SW 1271 (cell line): ENCODE data around the gene DCST2.

ENCODE experiments used
- DNase-seq, 2 experiments: peaks; one replicate each; lab custom pipeline; 2025; lab: John Stamatoyannopoulos, UW

Gene DCST2

DNA sequence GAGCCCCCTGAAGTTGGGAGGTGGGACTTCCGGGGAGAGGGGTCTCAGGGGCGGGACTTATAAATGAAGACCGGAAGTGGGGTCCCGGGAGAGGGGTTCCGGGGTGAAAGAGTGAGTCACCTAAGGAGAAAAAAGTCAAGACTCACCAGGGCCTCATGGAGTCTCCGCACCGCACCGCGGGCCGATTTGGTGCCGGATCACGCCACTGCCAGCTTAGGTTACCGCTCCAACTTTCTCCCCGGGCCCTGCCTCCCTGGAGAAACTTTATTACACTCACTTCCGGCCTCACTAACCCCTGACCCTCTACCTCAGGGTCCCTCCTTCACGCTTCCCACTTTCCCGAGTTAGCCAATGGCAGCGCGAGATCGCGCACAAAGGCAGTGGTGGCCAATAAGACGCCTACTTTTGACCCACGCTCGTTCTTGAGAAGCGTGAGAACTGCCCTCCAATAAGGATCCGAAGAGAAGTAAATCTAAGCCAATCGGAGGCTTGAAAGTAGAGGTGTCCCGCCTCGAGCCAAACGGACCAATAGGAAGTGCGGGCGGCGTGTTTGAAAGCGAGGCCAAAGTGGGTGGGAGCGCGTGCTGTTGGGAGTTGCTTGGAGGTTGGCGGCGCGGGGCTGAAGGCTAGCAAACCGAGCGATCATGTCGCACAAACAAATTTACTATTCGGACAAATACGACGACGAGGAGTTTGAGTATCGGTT is 59.3 kb downstream of the DCST2 start, which contains the start of gene CKS1B:
CKS1B (plus strand) TSS at position 580 of the 706 bp plus-strand sequence; CDS start at position 645, 65 bp downstream.
- peak; percentile 97 to 98 for DNase-seq

DNA sequence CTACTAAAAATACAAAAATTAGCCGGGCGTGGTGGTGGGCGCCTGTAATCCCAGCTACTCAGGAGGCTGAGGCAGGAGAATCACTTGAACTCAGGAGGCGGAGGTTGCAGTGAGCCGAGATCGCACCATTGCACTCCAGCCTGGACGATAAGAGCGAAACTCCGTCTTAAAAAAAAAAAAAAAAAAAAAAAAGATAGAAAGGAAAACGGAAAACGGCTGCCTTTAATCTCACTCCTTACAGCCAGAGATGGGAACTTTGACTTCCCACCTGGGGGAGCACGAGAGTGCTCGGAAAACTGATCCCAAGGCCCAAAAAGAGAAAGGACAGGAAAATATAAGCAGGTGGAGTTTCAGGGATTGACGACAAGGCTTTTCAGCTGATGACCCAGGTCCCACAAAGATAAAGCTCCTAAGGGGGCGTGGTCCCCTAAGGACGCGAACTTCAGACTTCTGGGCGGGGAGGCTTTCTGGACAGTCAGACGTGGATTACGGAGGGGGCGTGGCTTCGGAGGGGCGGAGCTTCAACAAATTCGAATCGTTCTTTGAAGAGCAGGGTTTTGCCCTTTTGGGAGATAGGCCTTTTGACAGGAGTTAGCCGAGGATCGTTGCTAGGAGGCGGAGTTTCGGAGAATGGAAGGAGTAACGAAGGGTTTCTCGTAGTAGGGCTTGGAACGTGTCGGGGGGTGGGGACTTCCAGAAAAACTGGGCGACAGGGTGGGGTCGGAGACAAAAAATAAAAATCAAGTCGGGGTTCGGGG is 60.1 kb downstream of the DCST2 start:
- peak; percentile 95 to 97 for DNase-seq

DNA sequence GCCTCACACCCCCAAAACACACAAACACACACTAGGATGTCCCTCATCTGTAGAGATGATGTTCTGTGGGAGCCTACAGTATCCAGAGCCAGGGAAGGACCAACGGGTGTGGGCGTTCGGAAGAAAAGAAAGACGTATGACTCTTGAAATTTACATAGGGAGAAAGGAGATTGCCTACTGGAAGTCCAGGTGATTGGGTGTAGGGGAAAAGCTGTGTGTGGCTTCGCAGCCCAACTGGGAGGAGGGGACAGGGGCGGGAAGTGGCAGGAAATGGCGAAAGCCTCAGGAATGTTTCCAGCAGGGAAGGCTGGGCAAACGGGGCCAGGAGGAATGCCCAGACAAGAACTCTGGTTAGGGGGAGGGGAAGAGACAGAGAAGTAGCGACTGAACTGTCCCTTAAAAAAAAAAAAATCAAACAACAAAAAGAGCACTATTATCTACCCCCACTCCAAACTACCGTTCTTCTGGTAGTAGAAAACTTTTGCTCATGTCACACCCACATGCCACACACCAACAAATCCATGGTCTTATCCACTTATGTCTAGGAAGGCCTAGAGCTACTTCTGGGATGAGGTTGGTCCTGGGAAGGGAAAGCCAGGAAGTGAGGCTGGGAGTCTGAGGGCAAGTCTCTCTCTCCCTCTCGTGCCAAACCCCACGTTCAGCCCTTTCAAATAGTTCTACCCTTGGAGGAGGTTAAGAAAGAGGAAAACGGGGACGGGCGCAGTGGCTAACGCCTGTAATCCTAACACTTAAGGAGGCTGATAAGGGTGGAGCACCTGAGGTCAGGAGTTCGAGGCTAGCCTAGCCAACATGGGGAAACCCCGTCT is 60.9 kb downstream of the DCST2 start:
- peak; percentile 71 to 91 for DNase-seq

DNA sequence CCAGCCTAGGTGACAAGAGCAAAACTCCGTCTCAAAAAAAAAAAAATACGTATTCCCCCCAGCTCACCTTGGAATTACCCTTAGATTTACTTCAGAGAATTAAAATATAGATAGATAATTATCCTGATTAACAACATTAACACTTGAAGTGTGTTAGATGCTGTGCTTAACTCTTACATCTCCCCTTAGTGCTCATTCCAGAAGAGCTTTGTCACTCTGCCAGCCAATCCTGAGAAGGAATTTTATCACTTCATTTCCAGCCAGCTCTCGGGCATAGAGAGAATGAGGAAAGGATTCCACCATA is 61.4 kb downstream of the DCST2 start:
- no peak for DNase-seq

DNA sequence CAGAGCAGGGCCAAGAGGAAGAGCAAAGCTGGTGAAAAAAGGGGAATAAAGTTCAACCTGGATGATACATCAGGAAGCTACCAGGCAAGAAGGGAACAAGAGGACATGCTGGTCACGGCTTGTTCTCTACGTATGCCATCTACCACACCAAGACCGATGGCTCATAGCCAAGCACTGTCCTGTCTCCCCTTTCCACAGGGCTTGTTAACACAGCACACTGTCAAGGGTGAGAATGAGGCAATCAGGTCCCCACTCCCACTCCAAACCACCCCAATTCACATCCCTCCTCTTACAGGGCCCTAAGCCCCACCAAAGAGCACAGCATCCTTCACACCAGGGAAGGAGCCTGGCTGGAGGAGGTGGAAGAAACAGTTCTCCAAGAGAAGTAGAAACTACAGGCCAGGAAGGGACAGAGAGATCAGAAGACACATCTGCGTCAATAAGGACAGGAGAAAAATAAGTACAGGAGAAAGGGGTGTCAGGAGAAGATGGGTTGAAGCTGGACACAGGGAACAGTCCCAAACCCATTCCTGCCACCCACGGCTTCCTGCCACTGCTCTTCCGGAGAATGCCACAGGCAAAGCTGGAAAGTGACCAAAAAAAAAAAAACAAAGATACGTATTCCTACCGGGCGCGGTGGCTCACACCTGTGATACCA is 62.1 kb downstream of the DCST2 start:
- peak in 1 of 2 experiments; percentile 56 for DNase-seq

DNA sequence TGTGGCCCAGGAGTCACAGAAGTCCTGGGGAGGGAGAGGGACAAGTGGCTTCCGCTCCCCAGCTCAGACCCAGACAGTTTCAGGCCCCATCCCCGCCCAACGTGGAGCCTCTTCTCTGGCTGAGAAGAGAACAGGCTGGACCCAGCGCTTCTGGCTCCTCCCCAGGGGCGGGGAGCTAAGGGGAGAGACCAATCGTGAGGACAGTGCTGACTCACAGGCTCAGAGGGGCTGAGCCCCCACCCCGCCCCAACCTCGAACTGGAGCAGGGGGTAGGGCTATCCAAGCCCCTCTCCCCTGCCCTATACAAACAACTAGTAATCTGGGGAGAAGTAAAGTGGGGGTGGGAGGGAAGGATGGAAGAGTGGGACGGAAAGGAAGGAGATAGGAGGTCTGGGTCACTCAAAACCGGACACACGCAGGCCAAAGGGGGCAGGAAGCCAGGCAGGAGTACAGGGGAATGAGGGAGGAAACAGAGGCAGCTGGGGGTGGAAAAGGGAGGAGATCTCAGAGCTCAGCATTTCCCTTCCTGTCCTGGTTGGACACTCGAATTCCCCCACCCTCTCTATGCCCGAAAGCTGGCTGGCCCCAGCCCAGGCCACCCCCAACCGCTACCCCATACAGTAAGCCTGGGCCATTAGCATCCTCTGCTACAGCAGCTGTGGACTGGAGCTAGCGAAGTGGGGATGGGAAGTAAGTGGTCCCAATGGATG is 62.8 kb downstream of the DCST2 start, which contains the start of gene SHC1:
SHC1 (minus strand) TSS at position 117 of the 710 bp plus-strand sequence. CDS start 221 bp downstream, outside the sequence.
- peak; percentile 75 to 82 for DNase-seq

DNA sequence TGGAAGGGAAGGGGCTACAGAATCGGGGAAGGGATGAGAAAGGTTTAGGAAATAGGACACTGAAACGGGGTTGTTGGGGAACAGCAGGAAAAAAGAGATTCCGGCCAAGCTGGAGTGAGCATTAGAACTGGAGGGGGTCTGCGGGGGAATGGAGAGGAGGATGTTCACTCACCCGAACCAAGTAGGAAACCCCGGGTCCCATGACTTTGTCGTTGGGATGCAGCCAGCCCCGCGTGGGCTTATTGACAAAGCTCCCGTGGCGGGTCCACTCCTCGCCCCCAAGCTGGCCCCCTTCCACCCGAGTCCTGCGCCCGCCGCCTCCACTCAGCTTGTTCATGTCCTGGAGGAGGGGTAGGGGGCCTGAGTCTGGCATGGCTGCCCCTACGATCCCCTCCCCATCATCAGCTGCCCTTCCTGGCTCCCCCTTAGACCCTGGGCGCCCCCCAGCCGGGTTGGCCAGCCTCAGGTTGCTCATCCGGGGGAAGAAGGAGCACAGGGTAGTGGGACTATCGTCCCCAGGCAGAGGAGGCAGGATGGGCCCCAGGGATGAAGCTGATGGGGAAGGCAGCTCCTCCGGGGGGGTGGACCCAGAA is 63.6 kb downstream of the DCST2 start:
- DNase-seq: no peak

DNA sequence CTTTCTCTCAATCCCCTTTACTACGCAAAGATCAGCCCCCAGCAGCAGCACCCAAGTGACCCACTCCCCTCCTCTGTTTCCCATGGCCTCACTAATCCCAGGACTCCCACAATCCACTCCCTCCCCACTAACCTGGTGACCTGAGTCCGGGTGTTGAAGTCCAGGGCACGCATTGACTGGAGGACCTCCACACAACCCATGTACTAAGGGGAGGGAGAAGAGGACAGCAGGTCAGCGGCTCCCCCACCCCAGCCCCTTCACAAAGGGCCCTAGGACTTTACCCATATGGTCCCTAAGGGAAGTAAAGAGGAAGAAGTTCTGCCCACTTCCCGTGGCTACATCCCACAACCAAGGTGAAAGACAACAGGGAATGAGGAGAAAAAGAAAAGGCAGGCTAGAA is 64.3 kb downstream of the DCST2 start:
- no peak for DNase-seq

DNA sequence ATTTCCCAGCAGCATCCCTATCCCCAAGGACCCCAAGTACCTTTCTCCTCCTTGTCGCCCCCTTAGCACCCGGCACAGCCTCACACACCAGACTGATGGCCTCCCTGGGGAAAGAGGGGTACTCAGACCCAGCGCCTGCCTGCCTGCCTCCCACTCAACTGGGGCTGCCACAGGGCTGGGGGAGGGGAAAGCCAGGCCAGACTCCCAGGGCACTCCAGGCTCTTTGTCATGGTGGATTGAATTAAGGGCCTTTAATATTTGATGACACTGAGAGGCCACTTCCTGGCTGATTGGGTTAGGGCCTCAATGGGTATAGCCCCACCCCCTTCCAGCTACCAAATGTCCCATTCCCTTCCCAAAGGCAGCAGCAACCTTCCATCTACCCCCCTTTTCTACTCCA is 64.8 kb downstream of the DCST2 start:
- no peak for DNase-seq
